Esophagus muscularis mucosa (tissue), 3 donors: ENCODE measurements around the gene SDR9C7.

Source experiments
- CTCF ChIP-seq, 3 experiments: fragments of 200-600 bp in 2 of 3; fragments of 450-650 bp in 1 of 3; sonication (generic) in 2 of 3; IDR thresholded peaks; one replicate each; pipeline ENCODE4 v1.5.1; 2017 to 2019; ENCODE audit warnings: antibody characterized with exemption in 3 of 3, mild to moderate bottlenecking in 2 of 3, moderate library complexity in 1 of 3
- EP300 ChIP-seq: sonication (generic); formaldehyde crosslinking; IDR thresholded peaks from one replicate; pipeline ENCODE4 v1.6.1; 2017; ENCODE audit warnings: antibody characterized with exemption

- TF ChIP-seq CTCF (IDR thresholded peaks at IDR 0.05) (no peak), EP300 (no peak)
Measured at GRCh38 chr12:56931474-56931978, 2.7 kb downstream of the SDR9C7 start.
